Activated CD8-positive, alpha-beta memory T cell treated with anti-CD3 and anti-CD28 coated beads, Interleukin-2, amount 50 U/mL, for 24 hours (primary cell): ENCODE results near the gene NRP2.

ENCODE experiments used
- DNase-seq: peaks from one replicate; pipeline ENCODE4 v3.0.0-alpha.2; 2020; ENCODE audit errors: extremely low read depth

NRP2 gene

GRCh38 chr2:205752924-205753323 is 70.6 kb downstream of the NRP2 start:
- no peak for DNase-seq

- no peak for DNase-seq
These were observed 72.1 kb downstream of the NRP2 start for GRCh38 chr2:205754285-205754923.

- DNase-seq: no peak
These were observed 72.6 kb downstream of the NRP2 start for GRCh38 chr2:205754924-205755321.

- DNase-seq: no peak
These were observed 73.6 kb downstream of the NRP2 start for GRCh38 chr2:205755923-205756322.

- no peak for DNase-seq
These were observed 75.0 kb downstream of the NRP2 start for GRCh38 chr2:205757271-205757670.

- DNase-seq: no peak
These were observed 75.8 kb downstream of the NRP2 start for GRCh38 chr2:205758051-205758450.

- no peak for DNase-seq
These were observed 76.2 kb downstream of the NRP2 start for GRCh38 chr2:205758500-205758899.

- DNase-seq: no peak
These were observed 77.0 kb downstream of the NRP2 start for GRCh38 chr2:205759257-205759656.

- DNase-seq: no peak
These were observed 77.4 kb downstream of the NRP2 start for GRCh38 chr2:205759732-205760131.

- no peak for DNase-seq
These were observed 77.9 kb downstream of the NRP2 start for GRCh38 chr2:205760157-205760556.

- no peak for DNase-seq
These were observed 79.1 kb downstream of the NRP2 start for GRCh38 chr2:205761421-205761820.

- DNase-seq: no peak
These were observed 80.6 kb downstream of the NRP2 start for GRCh38 chr2:205762881-205763280.

GRCh38 chr2:205763708-205764211 is 81.5 kb downstream of the NRP2 start:
- DNase-seq: no peak

GRCh38 chr2:205764270-205764746 is 82.0 kb downstream of the NRP2 start:
- no peak for DNase-seq

GRCh38 chr2:205765151-205765550 is 82.8 kb downstream of the NRP2 start:
- no peak for DNase-seq

- DNase-seq: no peak
These were observed 84.6 kb downstream of the NRP2 start for GRCh38 chr2:205766779-205767359.

GRCh38 chr2:205767617-205768016 is 85.3 kb downstream of the NRP2 start:
- no peak for DNase-seq

- no peak for DNase-seq
These were observed 86.0 kb downstream of the NRP2 start for GRCh38 chr2:205768341-205768740.

- no peak for DNase-seq
These were observed 86.7 kb downstream of the NRP2 start for GRCh38 chr2:205768815-205769494.

- DNase-seq: no peak
These were observed 87.2 kb downstream of the NRP2 start for GRCh38 chr2:205769495-205769850.

- no peak for DNase-seq
These were observed 87.6 kb downstream of the NRP2 start for GRCh38 chr2:205769879-205770278.

GRCh38 chr2:205770577-205770976 is 88.3 kb downstream of the NRP2 start:
- DNase-seq: no peak

- no peak for DNase-seq
These were observed 88.7 kb downstream of the NRP2 start for GRCh38 chr2:205771031-205771430.
